ENCODE results near the gene CAMK1D.

Gene CAMK1D

GRCh38 chr10:12603766-12604470 is 254.6 kb downstream of the CAMK1D start:
- no peak for DNase-seq

DNA sequence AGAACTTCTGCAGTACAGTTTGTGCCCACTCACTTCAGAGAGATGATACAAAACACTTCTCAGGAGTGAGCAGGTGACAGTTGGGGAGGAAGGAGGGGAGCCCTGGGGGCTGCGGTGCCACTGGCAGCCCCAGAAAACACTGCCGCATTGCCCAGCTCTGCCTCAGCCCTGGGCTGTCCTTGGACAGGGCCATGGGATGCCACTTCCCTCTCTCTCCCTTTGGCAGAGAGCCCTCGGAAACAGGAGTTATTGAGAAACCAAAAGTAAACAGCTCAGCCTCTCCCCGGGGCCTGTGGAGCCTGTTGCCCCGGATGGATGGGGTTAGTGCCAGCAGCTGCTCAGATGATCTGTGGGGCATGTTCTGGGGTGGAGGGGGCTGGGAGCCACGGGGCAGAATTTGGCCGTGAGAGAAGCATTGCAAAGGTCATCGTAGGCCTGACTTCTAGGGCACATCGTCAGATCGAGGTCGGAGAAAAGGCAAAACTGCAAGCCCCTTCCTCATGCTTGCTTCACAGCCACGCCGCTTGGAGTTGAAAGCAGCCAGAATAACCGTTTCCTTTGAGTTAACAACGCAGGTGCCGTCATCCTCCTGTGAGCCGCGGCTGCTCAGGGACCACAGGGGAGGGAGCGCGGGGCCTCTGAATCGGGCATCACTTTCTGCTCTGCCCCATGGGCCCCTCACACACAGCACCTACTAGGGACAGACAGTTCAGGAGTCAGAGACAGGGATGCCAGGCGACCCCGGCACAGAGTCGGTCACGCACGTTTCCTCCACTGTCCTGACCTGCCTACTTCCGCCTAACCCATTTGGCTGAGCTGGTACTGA is 256.4 kb downstream of the CAMK1D start:
- peak; percentile 65 to 77 for DNase-seq

GRCh38 chr10:12606461-12606860 is 257.1 kb downstream of the CAMK1D start:
- no peak for DNase-seq

- no peak for DNase-seq
Measured at GRCh38 chr10:12608761-12609160, 259.4 kb downstream of the CAMK1D start.

DNA sequence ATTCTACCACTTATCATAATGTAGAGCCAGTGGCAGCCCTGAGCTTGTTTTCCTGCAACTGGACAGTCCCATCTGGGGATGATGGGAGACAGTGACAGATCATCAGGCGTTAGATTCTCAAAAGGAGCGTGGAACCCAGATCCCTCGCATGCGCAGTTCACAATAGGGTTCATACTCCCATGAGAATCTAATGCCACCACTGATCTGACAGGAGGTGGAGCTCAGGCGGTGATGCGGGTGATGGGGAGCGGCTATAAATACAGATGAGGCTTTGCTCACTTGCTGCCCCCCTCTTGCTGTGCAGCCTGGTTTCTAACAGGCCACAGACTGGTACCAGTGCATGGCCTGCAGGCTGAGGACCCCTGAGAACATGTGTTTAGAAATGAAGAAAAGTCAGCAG is 260.1 kb downstream of the CAMK1D start:
- no peak for DNase-seq

- DNase-seq, result no peak
Measured at GRCh38 chr10:12613136-12613535, 263.8 kb downstream of the CAMK1D start.

DNA sequence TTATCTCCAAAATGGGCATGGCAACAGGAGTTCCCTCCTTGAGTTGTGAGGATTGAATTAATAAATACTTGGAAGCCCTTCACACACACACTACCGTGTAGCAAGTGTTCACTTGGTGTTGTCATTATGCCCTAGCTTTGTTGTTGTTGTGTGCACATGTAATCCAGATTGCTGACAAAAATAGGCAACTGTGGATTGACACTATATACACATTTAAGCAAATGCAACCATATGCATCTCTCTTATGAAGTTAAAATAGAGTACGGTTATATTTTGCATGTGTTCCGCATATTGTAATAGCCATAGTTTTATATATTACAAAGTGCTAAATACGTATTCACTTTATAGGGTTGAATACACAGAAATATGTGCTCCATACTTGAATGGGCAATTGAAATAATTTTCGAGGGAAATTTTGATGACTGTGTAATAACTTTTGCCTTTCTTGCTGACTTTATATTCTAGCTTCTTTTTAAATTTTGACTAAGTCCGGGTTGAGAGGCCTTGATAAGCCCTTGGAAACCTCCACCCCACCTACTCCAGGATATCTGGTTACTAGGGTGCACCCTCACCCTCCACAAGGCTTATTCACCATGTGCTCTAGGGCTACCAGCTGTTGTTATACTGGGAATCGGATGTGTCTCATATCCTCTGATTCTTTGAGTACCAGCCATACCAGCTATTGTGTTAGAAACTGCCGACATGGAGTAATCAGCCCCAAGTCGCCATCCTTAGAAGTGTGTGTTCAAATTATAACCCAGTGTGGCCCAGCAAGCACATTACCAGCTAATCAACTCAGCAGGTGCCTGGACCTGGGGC is 265.0 kb downstream of the CAMK1D start:
- DNase-seq, result no peak

- no peak for DNase-seq
Measured at GRCh38 chr10:12615296-12616220, 266.2 kb downstream of the CAMK1D start.

DNA sequence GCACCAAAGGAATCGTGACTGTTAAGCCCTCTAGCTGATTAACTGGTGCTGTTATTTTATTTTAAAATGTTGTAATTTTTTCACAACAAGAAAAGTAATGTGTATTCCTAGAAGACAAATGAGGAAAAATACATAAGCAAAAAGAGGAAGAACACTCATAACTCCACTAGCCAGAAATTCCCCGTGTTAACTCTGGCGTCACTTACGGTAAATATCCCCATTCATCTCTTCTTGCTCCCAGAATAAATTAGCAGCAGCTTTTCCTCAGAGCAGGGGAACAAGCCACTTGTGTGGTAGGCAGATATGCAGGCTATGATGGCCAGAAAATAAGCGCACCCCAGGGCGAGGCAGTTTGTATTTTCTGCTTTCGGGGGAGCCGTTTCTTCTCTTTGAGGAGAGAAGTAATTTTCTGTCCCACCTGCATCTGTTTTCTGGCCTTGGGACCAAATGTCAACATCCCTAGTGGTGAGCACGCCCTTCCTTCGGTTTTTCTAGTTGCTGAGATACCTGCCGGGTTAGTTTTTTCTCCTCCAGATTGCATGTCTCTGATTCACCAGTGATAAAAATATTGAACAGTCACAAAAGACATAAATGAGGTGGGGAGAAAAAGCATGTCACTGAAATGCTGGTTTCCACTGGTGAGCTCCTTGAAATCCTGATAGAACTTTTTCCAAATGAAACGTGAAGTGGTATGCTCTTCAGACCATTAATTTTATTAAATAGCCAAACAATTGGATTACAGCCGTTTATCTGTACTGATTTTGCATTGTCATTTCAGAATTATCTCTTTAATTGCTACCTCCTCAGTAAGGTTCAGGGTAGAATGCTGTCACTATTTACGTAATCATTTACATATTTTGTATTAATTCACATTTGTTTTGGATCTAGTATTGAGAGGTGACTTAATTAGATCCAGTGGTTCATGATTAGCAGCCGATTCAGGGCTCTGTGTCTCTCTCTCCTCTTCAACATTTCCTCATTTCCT is 268.1 kb downstream of the CAMK1D start:
- no peak for DNase-seq

DNA sequence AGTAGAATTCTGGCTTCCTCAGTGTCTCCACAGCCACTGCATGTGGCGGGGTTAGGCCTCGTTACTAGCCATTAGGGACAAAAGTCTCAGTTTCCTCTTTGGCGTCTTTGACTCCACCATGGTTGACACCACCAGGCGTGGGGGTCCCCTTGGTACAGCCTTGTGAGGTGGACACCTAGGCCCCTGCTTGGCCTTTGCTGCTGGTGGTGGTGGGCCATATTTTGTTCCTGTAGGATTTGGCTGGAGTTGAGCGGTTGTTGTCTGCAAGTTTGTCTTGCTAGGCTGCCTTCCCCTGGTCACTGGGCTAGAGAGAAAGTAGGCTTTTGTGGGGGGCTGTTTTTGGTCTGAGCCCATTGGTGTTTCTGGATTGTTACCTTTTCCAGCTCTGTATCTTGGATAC is 272.7 kb downstream of the CAMK1D start:
- DNase-seq, result no peak

DNA sequence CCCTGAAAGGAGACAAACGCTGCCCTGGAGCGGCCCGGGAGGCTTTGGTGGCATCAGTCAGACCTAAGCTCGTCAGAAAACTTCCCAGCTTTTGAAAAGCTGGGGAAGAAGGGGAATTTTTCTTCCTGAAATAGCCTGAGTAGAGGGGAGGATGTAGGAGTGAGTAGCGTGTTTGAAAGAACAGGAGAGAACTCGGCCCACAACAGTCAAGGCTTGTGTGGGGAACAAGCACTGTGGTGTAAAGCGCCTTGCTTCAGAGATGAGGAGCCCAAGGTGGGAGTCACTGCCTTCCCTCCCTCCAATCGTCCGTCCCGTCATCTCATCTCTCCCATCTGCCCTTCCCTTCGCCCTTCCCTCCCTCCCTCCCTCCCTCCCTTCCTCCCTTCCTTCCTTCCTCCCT is 273.3 kb downstream of the CAMK1D start:
- DNase-seq, result no peak

- DNase-seq, result no peak
Measured at GRCh38 chr10:12625393-12626023, 276.2 kb downstream of the CAMK1D start.

DNA sequence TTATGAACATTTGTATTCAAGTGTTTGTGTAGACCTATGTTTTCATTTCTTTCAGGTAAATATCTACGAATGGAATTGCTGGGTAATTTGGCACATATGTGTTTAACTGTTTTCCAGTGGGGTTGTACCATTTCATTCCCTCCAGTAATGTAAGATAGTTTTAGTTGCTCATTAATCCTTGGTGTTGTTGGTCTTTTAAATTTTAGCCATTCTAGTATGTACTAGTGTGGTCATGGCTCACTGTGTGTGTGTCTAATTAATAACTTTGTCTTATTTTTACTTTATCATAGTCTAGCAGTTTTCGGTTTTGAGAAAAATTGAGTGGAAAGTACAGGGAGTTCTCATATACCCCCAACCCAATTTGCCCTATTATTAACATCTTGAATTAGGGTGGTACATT is 278.8 kb downstream of the CAMK1D start:
- no peak for DNase-seq

- DNase-seq, result no peak
Measured at GRCh38 chr10:12628964-12629766, 279.8 kb downstream of the CAMK1D start.

- no peak for DNase-seq
Measured at GRCh38 chr10:12629767-12630165, 280.4 kb downstream of the CAMK1D start.

GRCh38 chr10:12631216-12631615 is 281.9 kb downstream of the CAMK1D start:
- no peak for DNase-seq

DNA sequence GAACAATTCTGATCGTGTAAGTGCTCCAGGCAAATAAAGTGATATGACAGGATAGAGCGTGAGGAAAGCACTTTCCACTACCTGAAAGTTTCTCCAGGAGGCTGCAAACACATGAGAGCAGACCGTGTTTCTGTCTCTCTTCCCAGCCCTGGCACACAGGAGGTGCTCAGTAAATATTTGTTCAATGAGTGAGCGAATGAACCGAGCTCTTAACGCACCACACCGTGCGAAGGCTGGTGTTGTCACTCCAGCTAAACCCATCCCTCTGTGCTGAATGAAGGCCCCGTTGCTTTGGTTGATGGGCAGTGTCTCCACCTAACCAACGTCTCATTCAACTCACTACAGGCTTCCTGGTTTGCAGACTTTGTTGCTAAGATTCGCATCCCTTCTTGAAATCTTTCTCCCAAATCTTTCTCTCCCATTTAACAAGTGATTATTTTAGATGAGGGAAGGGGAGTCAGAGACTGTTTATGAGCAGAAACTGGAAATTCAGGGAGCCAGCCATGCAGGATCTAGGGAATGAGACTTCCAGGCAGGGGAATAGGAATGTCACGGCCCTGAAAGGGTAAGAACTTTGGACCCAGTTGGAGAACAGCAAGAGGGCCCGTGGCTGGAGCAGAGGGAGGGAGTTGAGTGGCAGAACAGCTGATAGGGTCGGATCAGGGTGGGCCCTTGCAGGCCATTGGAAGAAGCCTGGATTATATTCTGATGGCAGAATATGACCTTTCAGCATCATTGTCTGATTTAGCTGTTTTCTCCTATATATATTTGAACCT is 282.6 kb downstream of the CAMK1D start:
- no peak for DNase-seq

GRCh38 chr10:12633776-12634620 is 284.7 kb downstream of the CAMK1D start:
- no peak for DNase-seq
